HepG2 (cell line): ENCODE results near the gene CLPTM1. TPM values are rescaled to one million over a fixed set of nuclear protein-coding genes. Genes with fewer than 3 reads are reported as not detected.

Experiments used
- ATAC-seq: fragments of 200-7000 bp; cut with Tn5 transposase; 3 replicates; pipeline ENCODE4 v1.9.1; 2020; ENCODE audit warnings: mild to moderate bottlenecking, moderate library complexity
- BruUV-seq: library from RNA; stranded (reverse); fragments of 400-500 nt; replicated peaks from 2 replicates; lab custom pipeline; 2021; lab: Mats Ljungman, UMichigan
- CTCF ChIA-PET: fragments of 300-600 bp; formaldehyde crosslinking; extraction: SDS; loops from one replicate; lab custom pipeline; 2021; ENCODE audit warnings: low total read pairs, inconsistent platforms, low intra/inter-chr PET ratio; lab: Yijun Ruan, JAX
- POLR2A ChIA-PET: fragments of 350-600 bp; sonication (Branson Sonifier 250); formaldehyde crosslinking; loops from one replicate; lab custom pipeline; 2020; ENCODE audit warnings: antibody characterized with exemption, inconsistent platforms; lab: Yijun Ruan, JAX
- DNase-seq: peaks from one replicate; pipeline ENCODE4 v3.0.0-alpha.2; 2015; ENCODE audit warnings: low spot score
- FAIRE-seq: peaks from 3 replicates; lab custom pipeline; 2011; peaks lifted over from hg19 to GRCh38; lab: Jason Lieb, UNC
- H2AFZ ChIP-seq: one replicate; pipeline ENCODE4 v1.6.1; 2011; ENCODE audit warnings: low read length, inconsistent platforms
- H3K27ac ChIP-seq: fragments of 300-600 bp; 3 replicates; pipeline ENCODE4 v1.8.0; 2011; ENCODE audit warnings: mixed run types, mild to moderate bottlenecking, mixed read lengths, low read length, inconsistent platforms; ENCODE audit not compliant: insufficient read depth; ENCODE audit errors: extremely low read length
- H3K27me3 ChIP-seq, 2 experiments: fragments of 200-600 bp in 1 of 2; 2 replicates in 1 of 2; 3 replicates in 1 of 2; pipeline versions ENCODE4 v1.6.0 to v1.8.0; 2011; ENCODE audit warnings: low read length in 2 of 2, mild to moderate bottlenecking in 2 of 2, moderate library complexity in 2 of 2, inconsistent platforms in 1 of 2; ENCODE audit not compliant: insufficient read depth in 2 of 2, control insufficient read depth in 1 of 2
- H3K36me3 ChIP-seq, 2 experiments: fragments of 200-600 bp in 1 of 2; replicated peaks in 1 of 2; 2 replicates in 1 of 2; 3 replicates in 1 of 2; pipeline versions ENCODE4 v1.5.1 to v1.8.0; 2011; ENCODE audit warnings: low read length in 2 of 2, inconsistent platforms in 1 of 2; ENCODE audit not compliant: insufficient read depth in 2 of 2, control insufficient read depth in 1 of 2
- H3K4me1 ChIP-seq: 2 replicates; pipeline ENCODE4 v1.5.1; 2012; ENCODE audit warnings: low read length, inconsistent platforms; ENCODE audit not compliant: insufficient read depth
- H3K4me2 ChIP-seq: 2 replicates; pipeline ENCODE4 v1.6.0; 2011; ENCODE audit warnings: low read depth, low read length, inconsistent platforms
- H3K4me3 ChIP-seq, 3 experiments: fragments of 200-600 bp in 1 of 3; sonication (generic), shearing (Covaris generic) in 1 of 3; replicated peaks in 1 of 3; 2 replicates each; pipeline ENCODE4 v1.5.1; 2011 to 2016; ENCODE audit warnings: low read length in 3 of 3, inconsistent platforms in 2 of 3, low read depth in 2 of 3, mild to moderate bottlenecking in 2 of 3, control low read depth in 1 of 3, mixed read lengths in 1 of 3; ENCODE audit not compliant: insufficient read depth in 1 of 3
- H3K79me2 ChIP-seq: one replicate; pipeline ENCODE4 v1.6.1; 2011; ENCODE audit warnings: low read length, inconsistent platforms; ENCODE audit not compliant: insufficient read depth
- H3K9ac ChIP-seq: 2 replicates; pipeline ENCODE4 v1.6.0; 2011; ENCODE audit warnings: mild to moderate bottlenecking, low read depth, low read length, inconsistent platforms; ENCODE audit not compliant: insufficient read depth
- H3K9me3 ChIP-seq: 2 replicates; pipeline ENCODE4 v1.5.1; 2012; ENCODE audit warnings: mild to moderate bottlenecking, low read length
- H4K20me1 ChIP-seq: 2 replicates; pipeline ENCODE4 v1.6.0; 2011; ENCODE audit warnings: inconsistent platforms, mild to moderate bottlenecking, low read length, moderate library complexity; ENCODE audit not compliant: insufficient read depth
- GABPB1 ChIP-seq: IDR thresholded peaks from 2 replicates; pipeline ENCODE4 v1.6.1; 2016; ENCODE audit warnings: mild to moderate bottlenecking, missing genetic modification reagents, moderate library complexity, missing compliant biosample characterization
- HIVEP1 ChIP-seq: sonication (generic); formaldehyde crosslinking; IDR thresholded peaks from 2 replicates; pipeline ENCODE4 v1.4.0; 2020; ENCODE audit warnings: mild to moderate bottlenecking, missing genetic modification reagents
- SALL1 ChIP-seq: sonication (generic); formaldehyde crosslinking; IDR thresholded peaks from 2 replicates; pipeline ENCODE4 v1.8.0; 2022; ENCODE audit warnings: mild to moderate bottlenecking, missing genetic modification reagents
- SMYD3 ChIP-seq: sonication (generic); formaldehyde crosslinking; IDR thresholded peaks from 2 replicates; pipeline ENCODE4 v1.8.1; 2023; ENCODE audit warnings: mild to moderate bottlenecking, missing genetic modification reagents
- ZFP36L1 ChIP-seq: sonication (generic); formaldehyde crosslinking; IDR thresholded peaks from 2 replicates; pipeline ENCODE4 v1.8.0; 2022; ENCODE audit warnings: mild to moderate bottlenecking, missing genetic modification reagents, moderate library complexity
- ZNF256 ChIP-seq: sonication (generic); formaldehyde crosslinking; conservative IDR thresholded peaks from 2 replicates; pipeline ENCODE4 v1.4.0; 2020; ENCODE audit warnings: missing genetic modification reagents
- ZNF30 ChIP-seq: sonication (generic); formaldehyde crosslinking; IDR thresholded peaks from 2 replicates; pipeline ENCODE4 v1.5.0; 2020; ENCODE audit warnings: mild to moderate bottlenecking, missing genetic modification reagents
- ZNF496 ChIP-seq: sonication (generic); formaldehyde crosslinking; IDR thresholded peaks from 2 replicates; pipeline ENCODE4 v1.8.1; 2023; ENCODE audit warnings: mild to moderate bottlenecking, moderate library complexity, missing genetic modification reagents; ENCODE audit not compliant: insufficient replicate concordance
- WGBS: methylation state at CpG from one replicate; pipeline ENCODE4 v1.1.6; 2017; ENCODE audit warnings: low lambda C conversion rate; 5-methylcytosine and 5-hydroxymethylcytosine counted together
- in situ Hi-C: cut with HindIII; loops from 2 replicates; pipeline ENCODE4 v1.10.0; 2017; ENCODE audit warnings: low pct_unique_long_range_greater_than_20kb; ENCODE audit not compliant: extremely low pct_ligation_motif_present
- intact Hi-C: fragments of 100-400 bp; cut with micrococcal nuclease; formaldehyde crosslinking; loops from one replicate; pipeline ENCODE4 v1.10.0; 2022; ENCODE audit not compliant: unreplicated experiment
- polyA plus RNA-seq, 8 experiments: library from polyadenylated mRNA; depleted of rRNA in 3 of 8; stranded (reverse) in 7 of 8; unstranded in 1 of 8; fragments of >200 nt; fragmentation: Illumina TruSeq in 4 of 8; extraction: Trizol in 4 of 8; gene quantifications; 2 replicates each; pipeline versions ENCODE4 v1.2.1 to v1.2.3, GENCODE V29; 2011 to 2016; ENCODE audit warnings: low read depth in 4 of 8, missing spikeins in 1 of 8, mixed read lengths in 1 of 8; ENCODE audit not compliant: insufficient read depth in 1 of 8
- total RNA-seq, 5 experiments: library from RNA; depleted of rRNA; stranded (reverse); fragments of >200 nt; fragmentation: Illumina TruSeq; extraction: Trizol; gene quantifications; 2 replicates each; pipeline ENCODE4 v1.2.3, GENCODE V29; 2016; ENCODE audit warnings: low read depth in 1 of 5
- TF ChIP-seq, protein P1 (sequence below): sonication (generic); formaldehyde crosslinking; IDR thresholded peaks from 2 replicates; pipeline ENCODE4 v1.5.0; 2020; ENCODE audit warnings: missing genetic modification reagents, mild to moderate bottlenecking, borderline replicate concordance
- TF ChIP-seq, protein P2 (sequence below): sonication (generic); formaldehyde crosslinking; IDR thresholded peaks from 2 replicates; pipeline ENCODE4 v1.9.0; 2021; ENCODE audit warnings: missing genetic modification reagents, borderline replicate concordance
- TF ChIP-seq, protein P3 (sequence below): sonication (generic); formaldehyde crosslinking; IDR thresholded peaks from 2 replicates; pipeline ENCODE4 v1.8.0; 2022; ENCODE audit warnings: missing genetic modification reagents, low read depth, mild to moderate bottlenecking, borderline replicate concordance
- TF ChIP-seq, protein P4 (sequence below), 2 experiments: sonication (generic) in 1 of 2; formaldehyde crosslinking in 1 of 2; IDR thresholded peaks; 2 replicates each; pipeline versions ENCODE4 v1.5.1 to v1.6.1; 2011 to 2020; ENCODE audit warnings: borderline replicate concordance in 1 of 2, low read depth in 1 of 2, low read length in 1 of 2, mild to moderate bottlenecking in 1 of 2, missing genetic modification reagents in 1 of 2, moderate library complexity in 1 of 2
- TF ChIP-seq, protein P5 (sequence below): fragments of 450-650 bp; IDR thresholded peaks from 2 replicates; pipeline ENCODE4 v1.6.1; 2017; ENCODE audit warnings: mild to moderate bottlenecking

Gene CLPTM1
- total and polyA plus RNA-seq, 2 of the 13 experiments (the other 11 are each of a cell fraction or from before 2014, with no cell fraction given), result 34.9 to 42.8 TPM

DNA sequence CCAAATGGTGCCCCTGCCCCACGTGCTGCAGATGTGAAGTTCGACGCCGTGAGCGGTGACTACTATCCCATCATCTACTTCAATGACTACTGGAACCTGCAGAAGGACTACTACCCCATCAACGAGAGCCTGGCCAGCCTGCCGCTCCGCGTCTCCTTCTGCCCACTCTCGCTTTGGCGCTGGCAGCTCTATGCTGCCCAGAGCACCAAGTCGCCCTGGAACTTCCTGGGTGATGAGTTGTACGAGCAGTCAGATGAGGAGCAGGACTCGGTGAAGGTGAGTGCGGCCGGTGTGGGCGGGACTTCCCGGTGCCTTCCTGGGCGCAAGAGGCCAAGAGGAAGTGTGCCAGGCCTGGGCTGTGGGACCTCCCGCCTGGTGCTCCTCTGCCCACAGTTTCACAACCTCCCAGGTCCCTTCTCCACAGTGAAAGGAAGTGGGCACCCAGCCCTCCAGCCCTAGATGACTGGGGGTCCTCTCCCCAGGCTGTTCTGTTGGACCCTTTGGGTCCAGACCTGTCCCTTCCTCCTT, 32.0 kb downstream of the CLPTM1 start (continued):
- TF ChIP-seq, protein P1, sequence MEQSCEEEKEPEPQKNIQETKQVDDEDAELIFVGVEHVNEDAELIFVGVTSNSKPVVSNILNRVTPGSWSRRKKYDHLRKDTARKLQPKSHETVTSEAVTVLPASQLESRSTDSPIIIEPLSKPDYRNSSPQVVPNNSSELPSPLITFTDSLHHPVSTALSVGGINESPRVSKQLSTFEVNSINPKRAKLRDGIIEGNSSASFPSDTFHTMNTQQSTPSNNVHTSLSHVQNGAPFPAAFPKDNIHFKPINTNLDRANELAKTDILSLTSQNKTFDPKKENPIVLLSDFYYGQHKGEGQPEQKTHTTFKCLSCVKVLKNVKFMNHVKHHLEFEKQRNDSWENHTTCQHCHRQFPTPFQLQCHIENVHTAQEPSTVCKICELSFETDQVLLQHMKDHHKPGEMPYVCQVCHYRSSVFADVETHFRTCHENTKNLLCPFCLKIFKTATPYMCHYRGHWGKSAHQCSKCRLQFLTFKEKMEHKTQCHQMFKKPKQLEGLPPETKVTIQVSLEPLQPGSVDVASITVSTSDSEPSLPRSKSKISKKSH (CRISPR knock-in tag), result no peak
- TF ChIP-seq GABPB1 (CRISPR knock-in tag), result no peak
- TF ChIP-seq, protein P2, sequence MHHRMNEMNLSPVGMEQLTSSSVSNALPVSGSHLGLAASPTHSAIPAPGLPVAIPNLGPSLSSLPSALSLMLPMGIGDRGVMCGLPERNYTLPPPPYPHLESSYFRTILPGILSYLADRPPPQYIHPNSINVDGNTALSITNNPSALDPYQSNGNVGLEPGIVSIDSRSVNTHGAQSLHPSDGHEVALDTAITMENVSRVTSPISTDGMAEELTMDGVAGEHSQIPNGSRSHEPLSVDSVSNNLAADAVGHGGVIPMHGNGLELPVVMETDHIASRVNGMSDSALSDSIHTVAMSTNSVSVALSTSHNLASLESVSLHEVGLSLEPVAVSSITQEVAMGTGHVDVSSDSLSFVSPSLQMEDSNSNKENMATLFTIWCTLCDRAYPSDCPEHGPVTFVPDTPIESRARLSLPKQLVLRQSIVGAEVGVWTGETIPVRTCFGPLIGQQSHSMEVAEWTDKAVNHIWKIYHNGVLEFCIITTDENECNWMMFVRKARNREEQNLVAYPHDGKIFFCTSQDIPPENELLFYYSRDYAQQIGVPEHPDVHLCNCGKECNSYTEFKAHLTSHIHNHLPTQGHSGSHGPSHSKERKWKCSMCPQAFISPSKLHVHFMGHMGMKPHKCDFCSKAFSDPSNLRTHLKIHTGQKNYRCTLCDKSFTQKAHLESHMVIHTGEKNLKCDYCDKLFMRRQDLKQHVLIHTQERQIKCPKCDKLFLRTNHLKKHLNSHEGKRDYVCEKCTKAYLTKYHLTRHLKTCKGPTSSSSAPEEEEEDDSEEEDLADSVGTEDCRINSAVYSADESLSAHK, result no peak
- TF ChIP-seq, protein P3, sequence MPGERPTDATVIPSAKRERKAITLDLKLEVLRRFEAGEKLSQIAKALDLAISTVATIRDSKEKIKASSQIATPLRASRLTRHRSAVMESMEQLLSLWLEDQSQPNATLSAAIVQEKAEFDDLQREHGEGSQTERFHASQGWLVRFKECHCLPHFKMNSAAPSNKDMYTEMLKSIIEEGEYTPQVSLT (CRISPR knock-in tag), result no peak
- TF ChIP-seq ZFP36L1 (CRISPR knock-in tag), result no peak

DNA sequence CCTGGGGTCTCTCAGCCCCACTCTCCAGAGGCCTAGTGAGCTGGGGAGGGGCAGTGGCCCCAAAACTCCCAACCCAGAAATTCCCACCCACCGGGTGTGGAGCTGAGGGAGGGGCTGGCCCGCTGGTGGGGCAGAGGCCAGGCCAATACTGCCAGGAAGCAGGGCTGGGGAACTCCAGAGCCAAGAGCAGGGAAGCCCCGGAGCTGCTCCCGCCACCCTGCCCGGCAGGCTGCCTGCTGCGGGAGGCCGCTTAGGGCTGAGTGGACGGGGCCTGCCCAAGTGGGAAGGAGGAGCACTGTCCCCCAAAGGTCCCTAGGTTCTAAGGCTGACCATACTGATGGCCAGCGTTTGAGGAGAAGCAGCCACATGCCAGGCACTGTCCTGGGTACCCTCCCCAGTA, 33.1 kb downstream of the CLPTM1 start:
- H3K4me2 ChIP-seq, result no peak overlapping the region
- no peaks in the 10 kb centered on the region for H3K27me3 ChIP-seq
- in situ Hi-C loops, result no loop called here
- ChIA-PET POLR2A (no interaction called here), CTCF (no interaction called here)
- H3K36me3 ChIP-seq, result peaks cover 20 to 62% of the 10 kb centered on the region in 2 experiments
- intact Hi-C loops, result no loop called here
- DNase-seq (no peak), ATAC-seq (no peak), FAIRE-seq (no peak)
- no peaks in the 10 kb centered on the region for H3K9me3 ChIP-seq
- no peak overlapping the region for H2AFZ ChIP-seq
- 95% methylated on average over 7 of the region's 9 CpGs for WGBS
- no peaks in the 10 kb centered on the region for H3K79me2 ChIP-seq
- no peak overlapping the region for H3K4me3 ChIP-seq
- no peak overlapping the region for H3K27ac ChIP-seq
- H4K20me1 ChIP-seq, result no peaks in the 10 kb centered on the region
- H3K9ac ChIP-seq, result no peak overlapping the region
- H3K4me1 ChIP-seq, result no peaks in the 10 kb centered on the region
- no TSS peak for BruUV-seq
- TF ChIP-seq, protein P4, sequence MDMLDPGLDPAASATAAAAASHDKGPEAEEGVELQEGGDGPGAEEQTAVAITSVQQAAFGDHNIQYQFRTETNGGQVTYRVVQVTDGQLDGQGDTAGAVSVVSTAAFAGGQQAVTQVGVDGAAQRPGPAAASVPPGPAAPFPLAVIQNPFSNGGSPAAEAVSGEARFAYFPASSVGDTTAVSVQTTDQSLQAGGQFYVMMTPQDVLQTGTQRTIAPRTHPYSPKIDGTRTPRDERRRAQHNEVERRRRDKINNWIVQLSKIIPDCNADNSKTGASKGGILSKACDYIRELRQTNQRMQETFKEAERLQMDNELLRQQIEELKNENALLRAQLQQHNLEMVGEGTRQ (IDR thresholded peaks at IDR 0.05; ENCODE audit: low read depth, low read length), result no peak
- TF ChIP-seq, protein P4 (CRISPR knock-in tag; IDR thresholded peaks at IDR 0.05; ENCODE audit: borderline replicate concordance), result no peak
- TF ChIP-seq ZNF496 (CRISPR knock-in tag) (no peak), SMYD3 (CRISPR knock-in tag) (no peak), ZNF30 (CRISPR knock-in tag) (no peak), HIVEP1 (CRISPR knock-in tag) (no peak), ZNF256 (CRISPR knock-in tag) (no peak), SALL1 (CRISPR knock-in tag) (no peak)
- TF ChIP-seq, protein P5, sequence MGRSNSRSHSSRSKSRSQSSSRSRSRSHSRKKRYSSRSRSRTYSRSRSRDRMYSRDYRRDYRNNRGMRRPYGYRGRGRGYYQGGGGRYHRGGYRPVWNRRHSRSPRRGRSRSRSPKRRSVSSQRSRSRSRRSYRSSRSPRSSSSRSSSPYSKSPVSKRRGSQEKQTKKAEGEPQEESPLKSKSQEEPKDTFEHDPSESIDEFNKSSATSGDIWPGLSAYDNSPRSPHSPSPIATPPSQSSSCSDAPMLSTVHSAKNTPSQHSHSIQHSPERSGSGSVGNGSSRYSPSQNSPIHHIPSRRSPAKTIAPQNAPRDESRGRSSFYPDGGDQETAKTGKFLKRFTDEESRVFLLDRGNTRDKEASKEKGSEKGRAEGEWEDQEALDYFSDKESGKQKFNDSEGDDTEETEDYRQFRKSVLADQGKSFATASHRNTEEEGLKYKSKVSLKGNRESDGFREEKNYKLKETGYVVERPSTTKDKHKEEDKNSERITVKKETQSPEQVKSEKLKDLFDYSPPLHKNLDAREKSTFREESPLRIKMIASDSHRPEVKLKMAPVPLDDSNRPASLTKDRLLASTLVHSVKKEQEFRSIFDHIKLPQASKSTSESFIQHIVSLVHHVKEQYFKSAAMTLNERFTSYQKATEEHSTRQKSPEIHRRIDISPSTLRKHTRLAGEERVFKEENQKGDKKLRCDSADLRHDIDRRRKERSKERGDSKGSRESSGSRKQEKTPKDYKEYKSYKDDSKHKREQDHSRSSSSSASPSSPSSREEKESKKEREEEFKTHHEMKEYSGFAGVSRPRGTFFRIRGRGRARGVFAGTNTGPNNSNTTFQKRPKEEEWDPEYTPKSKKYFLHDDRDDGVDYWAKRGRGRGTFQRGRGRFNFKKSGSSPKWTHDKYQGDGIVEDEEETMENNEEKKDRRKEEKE, result no peak
